Hypothalamus (tissue), 51 donors: Measurements from ENCODE around the gene NCF2.

ENCODE experiments used
- DNase-seq, 51 donors: peaks; one replicate each; lab custom pipeline; 2025; lab: John Stamatoyannopoulos, UW

NCF2 gene

DNA sequence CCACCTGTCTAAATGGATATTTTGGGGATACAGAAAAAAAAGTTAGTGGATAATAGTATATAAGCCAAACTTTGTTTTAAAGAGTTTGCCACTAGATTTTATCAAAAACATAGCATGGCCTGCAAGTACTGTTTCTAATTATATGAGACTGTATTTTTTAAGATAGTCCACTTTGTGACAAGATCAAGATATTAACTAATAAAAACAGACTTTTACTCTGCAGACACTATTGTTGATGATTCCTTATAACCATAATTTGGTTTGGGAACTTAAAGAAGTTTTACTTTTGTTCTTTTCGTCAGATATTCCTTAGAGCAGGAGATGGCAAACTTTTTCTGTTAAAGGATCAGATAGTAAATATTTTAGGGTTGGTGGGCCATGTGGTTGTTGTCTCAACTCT is 81.6 kb downstream of the NCF2 start:
- DNase-seq = no peak

DNA sequence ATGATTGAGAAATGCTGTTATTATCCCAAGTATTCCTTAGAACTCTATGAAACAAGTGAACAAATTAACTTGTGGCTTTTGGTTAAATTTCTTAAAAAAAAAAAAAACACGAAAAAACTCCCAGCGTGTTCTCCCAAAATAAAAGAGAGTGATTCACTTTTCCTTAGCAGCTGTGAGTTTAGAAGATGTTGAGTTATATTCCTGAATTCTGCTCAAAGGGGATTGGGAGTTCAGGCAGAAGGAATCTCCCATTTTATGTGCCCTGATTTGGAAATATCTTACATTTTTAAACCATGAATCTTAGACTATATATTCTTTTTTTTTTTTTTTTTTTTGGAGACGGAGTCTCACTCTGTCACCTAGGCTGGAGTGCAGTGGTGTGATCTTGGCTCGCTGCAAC is 83.7 kb downstream of the NCF2 start:
- DNase-seq = no peak
